ENCODE data around the gene PTPN23. TPM values are rescaled to one million over a fixed set of nuclear protein-coding genes. Genes with fewer than 3 reads are reported as not detected.

The PTPN23 gene
- total RNA-seq, 1 donor from 2014 or later, result 18.8 TPM

GRCh38 chr3:47419083-47420043 lies 38.5 kb downstream of the PTPN23 start:
- no peak for DNase-seq

DNA sequence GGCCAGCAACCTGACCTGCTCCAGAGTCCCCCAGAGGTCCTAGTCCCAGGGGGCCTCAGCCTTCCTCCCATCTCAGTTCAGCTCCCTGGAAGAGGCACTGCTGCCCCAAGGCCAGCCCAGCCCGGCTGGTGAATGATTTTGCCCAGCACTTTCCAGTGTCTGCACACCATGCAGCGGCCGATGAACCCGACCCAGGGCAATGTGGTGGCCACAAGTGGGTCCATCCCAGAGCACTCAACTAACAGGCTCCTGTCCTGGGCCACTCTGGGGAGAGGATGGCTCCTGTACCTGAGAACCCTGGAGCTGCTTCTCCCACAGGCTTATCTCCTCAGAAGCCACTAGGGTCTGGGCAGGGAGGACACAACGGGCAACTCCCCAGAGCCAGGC lies 39.2 kb downstream of the PTPN23 start:
- no peak for DNase-seq

DNA sequence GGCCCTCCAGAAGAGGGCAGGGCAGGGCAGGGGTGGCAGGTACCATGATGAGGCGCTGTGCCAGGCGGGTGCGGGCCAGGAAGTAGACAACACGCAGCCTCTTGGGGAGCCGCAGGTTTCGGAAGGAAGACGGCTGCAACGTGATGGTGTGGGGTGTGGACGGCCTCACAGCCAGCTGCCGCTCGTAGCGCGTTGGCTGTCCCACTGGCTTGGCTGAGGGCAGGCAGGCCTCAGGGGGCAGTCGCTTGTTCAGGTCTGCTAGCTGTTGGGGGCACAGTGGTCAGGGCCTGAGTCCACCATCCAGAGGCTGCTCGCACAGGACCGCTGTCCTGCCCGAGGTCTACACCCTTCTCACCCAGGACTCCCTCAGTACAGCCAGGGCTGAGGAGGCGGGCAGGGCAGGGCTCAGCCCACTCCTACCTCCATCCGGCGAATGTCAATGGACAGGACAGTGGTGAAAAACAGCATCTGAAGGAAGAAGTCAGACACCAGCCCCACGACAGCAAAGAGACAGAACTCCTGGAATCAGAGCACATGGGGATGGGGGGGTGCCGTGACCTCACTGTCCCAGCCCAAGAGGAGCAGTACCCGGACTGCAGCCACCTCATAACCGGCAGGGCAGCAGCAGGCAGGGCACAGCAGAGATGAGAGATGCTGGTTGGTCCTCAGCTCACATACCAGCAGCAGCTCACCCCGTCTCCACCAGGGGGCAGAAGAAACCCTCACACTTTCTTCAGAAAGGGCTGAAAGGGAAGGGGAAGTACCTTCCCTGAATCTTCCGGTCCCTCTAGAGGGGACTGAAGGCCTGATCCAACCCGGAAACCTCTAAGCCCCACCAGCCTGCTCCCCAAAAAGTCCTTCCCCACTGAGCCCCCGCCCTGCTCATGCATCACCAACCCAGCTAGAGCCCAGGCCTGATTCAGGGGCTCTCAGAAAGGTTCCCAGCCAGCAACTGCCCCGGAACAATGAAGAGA lies 40.0 kb downstream of the PTPN23 start:
- peak; percentile 94 for DNase-seq

DNA sequence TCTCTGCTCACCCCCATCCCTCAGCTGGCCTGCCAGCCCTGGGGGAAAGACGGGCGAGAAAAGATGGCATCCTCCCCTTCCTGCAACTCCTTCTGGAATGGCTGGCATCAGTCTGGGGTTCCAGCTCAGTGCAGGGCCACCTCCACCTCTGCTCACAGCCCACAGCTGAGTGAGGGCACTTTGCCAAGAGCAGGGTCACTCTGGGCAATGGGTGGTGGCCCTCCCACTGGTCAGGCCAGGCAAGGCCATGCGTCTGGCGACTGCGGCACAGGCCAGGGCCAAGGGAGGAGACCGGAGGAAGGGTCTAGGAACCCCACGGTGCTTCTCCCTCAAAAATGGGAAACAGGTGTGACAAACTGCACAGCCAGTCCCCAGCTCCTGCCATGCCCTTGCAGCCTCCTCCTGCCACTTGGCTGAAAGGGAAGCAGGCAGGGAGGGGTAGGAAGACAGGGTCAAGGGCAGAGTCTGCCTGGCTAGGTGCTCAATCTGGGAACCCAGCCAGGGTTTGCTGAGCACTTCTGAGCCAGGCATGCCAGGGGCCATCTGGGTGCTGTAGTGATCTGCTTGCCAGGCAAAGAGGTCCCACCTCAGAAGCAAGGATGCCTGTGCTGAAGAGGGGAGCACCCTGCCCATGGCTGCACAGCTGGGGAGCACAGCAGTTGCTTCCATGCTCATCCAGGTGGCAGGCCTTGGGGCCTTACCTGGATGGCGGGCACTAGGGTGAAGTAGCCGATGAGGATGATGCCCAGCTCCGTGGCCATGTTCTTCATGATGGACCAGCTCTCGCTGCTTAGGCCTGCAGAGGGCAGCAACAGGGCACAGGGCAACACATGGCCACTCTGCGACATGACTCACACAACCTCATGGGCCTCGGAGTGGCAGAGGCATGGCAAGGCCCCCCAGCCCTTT lies 41.2 kb downstream of the PTPN23 start:
- no peak for DNase-seq

DNA sequence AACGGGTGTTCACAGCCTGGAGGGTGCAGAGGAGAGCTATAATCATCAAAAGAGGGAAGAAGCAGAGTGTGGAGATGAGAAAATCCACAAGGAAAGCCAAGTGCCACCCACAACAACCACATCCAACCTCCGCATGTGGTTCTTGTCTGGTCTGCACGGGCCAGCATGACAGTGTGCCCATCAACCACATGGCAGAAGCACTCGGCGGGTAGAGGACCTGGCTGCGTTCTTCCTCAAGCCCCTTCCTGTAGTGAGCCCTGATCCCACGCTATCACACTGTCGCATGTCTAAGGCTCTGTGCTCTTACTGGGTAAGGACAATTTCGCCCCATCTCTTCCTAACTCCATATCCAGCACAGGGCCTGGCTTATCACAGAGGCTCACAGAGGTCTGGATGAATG lies 41.9 kb downstream of the PTPN23 start:
- no peak for DNase-seq

- no peak for DNase-seq
These were observed 42.8 kb downstream of the PTPN23 start for GRCh38 chr3:47423548-47424145.

GRCh38 chr3:47424434-47425382 lies 43.9 kb downstream of the PTPN23 start:
- DNase-seq, result no peak

GRCh38 chr3:47425383-47425778 lies 44.6 kb downstream of the PTPN23 start:
- DNase-seq, result no peak

- no peak for DNase-seq
These were observed 45.1 kb downstream of the PTPN23 start for GRCh38 chr3:47425959-47426358.

DNA sequence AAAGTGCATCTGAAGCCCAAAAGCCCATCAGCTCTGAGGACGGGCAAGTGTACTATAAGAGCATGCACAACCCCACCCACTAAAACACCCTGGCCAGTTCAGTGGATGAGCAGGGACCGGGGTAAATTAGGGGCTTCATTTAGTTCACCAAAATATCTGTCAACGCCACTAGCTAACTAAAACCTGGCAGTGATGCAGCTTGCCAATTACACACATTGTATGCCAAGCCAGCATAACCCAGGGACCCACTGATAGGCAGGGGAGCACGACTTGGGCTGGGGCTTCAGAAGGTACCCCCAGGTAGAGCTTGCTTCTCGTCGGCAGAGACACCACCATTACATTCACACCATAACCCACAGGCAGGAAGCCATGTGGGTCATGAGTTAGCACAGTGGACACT lies 47.0 kb downstream of the PTPN23 start:
- no peak for DNase-seq

GRCh38 chr3:47428662-47429061 lies 47.8 kb downstream of the PTPN23 start:
- no peak for DNase-seq

DNA sequence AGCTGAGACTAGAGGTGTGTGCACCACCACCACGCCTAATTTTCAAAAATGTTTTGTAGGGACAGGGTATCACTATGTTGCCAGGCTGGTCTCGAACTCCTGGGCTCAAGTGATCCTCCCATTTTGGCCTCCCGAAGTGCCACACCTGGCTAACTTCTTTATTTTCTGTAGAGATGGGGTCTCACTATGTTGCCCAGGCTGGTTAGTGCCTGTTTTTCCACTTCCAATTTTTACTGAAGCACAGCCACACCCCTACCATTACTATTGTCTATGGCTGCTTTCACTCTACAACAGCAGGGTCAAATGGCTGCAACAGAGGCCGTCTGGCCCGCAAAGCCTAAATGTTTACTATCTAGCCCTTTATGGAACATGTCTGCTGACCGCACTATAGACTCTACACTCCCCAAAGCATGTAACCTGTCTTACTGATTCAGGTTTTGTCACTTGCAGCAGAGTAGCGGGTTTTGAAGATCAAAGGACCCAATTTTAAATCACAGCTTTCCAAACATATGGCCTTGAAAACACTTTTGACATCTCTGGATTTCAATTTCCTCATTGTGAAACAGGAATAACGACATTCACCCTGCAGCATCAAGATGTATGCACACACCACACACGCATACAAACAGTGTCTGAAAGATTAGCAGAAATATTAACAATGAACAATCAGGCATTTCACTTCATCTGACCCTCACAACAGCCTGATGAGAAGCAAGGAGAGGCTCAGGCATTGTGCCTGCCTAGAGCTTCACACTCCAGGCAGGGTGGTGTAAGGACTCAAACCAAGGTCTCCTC lies 48.9 kb downstream of the PTPN23 start:
- DNase-seq, result no peak

GRCh38 chr3:47430606-47431005 lies 49.8 kb downstream of the PTPN23 start:
- DNase-seq, result no peak

DNA sequence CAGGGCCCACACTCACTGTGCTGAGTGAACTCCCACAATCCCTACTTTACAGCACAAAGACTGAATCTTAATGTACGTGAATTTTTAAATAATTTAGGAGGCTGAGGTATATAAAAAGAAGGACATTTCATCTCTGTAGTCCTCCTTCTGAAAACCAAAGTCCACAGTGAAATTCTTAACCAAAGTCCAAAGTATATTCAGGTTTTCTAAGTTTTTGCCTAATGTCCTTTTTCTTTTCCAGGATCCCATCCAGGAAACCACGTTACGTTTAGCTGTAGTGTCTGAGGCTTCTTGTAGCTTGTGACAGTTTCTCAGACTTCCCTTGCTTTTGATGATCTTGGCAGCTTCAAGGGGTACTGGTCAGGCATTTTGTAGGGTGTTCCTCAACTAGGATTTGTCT lies 50.4 kb downstream of the PTPN23 start:
- no peak for DNase-seq

DNA sequence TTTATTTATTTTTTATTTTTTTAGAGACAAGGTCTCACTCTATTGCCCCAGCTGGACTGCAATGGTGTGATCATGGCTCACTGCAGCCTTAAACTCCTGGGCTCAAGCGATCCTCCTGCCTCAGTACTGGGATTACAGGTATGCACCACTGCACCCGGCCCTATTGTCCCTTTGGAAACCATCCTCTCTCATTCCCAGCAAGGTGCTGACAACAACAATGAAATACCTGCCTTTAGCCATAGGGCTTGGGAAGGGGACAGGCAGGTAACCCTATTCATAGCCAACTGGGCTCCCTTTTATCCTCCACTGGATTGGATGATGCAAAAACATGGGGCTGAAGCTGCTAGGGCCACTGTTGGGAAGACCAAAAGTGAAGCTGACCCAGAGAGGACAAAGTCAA lies 51.9 kb downstream of the PTPN23 start:
- DNase-seq, result no peak

DNA sequence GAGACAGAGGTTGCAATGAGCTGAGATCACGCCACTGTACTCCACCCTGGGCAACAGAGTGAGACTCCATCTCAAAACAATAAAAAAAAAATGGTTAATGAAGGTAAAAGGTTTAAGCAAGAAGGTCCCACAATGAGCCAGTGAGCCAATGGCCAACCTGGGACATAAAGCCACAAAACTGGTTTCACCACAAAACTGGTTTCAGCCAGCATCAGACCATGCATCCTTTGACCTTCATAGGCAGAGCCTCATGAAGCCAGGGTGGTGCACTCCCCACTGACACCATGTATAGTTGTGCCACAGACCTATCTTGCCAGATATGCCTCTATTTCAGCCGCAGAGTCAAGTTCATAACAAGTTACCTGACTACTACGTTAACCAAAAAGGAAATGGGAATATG lies 53.0 kb downstream of the PTPN23 start:
- DNase-seq, result no peak

GRCh38 chr3:47434849-47435248 lies 54.0 kb downstream of the PTPN23 start:
- no peak for DNase-seq

DNA sequence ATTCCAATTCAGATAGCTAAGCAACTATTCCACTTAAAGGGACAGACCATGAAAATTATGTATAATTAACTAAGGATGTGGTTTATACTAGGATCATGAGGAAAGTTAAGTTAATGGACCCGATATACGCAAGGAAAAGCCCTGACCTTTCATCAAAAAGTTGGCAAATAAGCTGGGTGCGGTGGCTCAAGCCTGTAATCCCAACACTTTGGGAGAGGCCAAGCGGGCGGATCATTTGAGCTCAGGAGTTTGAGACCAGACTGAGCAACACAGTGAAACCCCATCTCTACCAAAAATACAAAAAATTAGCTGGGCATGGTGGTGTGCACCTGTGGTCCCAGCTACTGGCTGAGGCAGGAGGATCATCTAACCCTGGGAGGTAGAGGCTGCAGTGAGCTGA lies 55.4 kb downstream of the PTPN23 start:
- no peak for DNase-seq

DNA sequence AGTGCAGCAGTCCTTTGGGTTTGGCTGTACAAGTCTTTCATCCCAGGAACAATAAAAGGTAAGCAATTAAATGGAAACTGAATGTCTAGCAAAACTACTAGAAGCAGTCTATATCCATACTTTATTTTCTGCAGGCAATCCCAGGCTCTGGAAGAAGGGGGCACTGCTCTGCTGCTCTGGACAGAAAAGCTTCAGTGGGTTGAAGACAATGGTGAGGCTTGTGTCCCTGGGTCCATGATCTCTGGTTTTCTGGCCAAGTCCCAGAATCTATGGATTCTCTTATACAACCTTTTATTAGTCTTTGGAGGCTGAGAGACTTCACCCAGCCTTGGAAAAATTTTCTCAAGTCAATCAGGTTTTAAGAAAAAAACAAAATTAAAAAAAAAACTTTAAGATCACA lies 59.3 kb downstream of the PTPN23 start:
- DNase-seq, result no peak
